Caco-2 (cell line): ENCODE results near the gene BARX2. TPM values are rescaled to one million over a fixed set of nuclear protein-coding genes. Genes with fewer than 3 reads are reported as not detected.

Experiments used
- BruUV-seq: library from RNA; stranded (reverse); fragments of 400-500 nt; replicated peaks from 2 replicates; lab custom pipeline; 2021; lab: Mats Ljungman, UMichigan
- CTCF ChIA-PET: fragments of 300-600 bp; sonication (Branson Sonifier 250); formaldehyde crosslinking; loops from one replicate; lab custom pipeline; 2022; ENCODE audit warnings: antibody characterized with exemption; lab: Charles Lee
- POLR2A ChIA-PET: fragments of 300-600 bp; sonication (Branson Sonifier 250); formaldehyde crosslinking; loops from one replicate; lab custom pipeline; 2022; ENCODE audit warnings: antibody characterized with exemption; lab: Charles Lee
- DNase-seq, 2 experiments: peaks; one replicate each; pipeline versions ENCODE4 v3.0.0 to v3.0.0-alpha.2; 2020 to 2022
- H3K27me3 ChIP-seq: replicated peaks from 2 replicates; pipeline ENCODE4 v1.6.0; 2011; ENCODE audit warnings: low read length; ENCODE audit not compliant: control insufficient read depth, insufficient read depth
- H3K36me3 ChIP-seq: 2 replicates; pipeline ENCODE4 v1.5.1; 2011; ENCODE audit warnings: low read length; ENCODE audit not compliant: control insufficient read depth, insufficient read depth
- H3K4me1 ChIP-seq: fragments of 250-450 bp; sonication (Bioruptor Pico); 2 replicates; pipeline ENCODE4 v1.5.1; 2020; ENCODE audit warnings: mild to moderate bottlenecking
- H3K4me3 ChIP-seq: 2 replicates; pipeline ENCODE4 v1.5.1; 2011; ENCODE audit warnings: low read depth, mild to moderate bottlenecking, control low read depth, low read length
- H3K9me3 ChIP-seq: fragments of 250-450 bp; sonication (Bioruptor Pico); 2 replicates; pipeline ENCODE4 v1.5.1; 2020; ENCODE audit warnings: mild to moderate bottlenecking, moderate library complexity
- H3K27ac Mint-ChIP-seq: one replicate; pipeline ENCODE4 v1.8.0; 2022; ENCODE audit warnings: mixed read lengths; ENCODE audit not compliant: unreplicated experiment
- H3K27me3 Mint-ChIP-seq: one replicate; pipeline ENCODE4 v1.8.0; 2022; ENCODE audit warnings: mixed read lengths; ENCODE audit not compliant: insufficient read depth, unreplicated experiment
- H3K36me3 Mint-ChIP-seq: one replicate; pipeline ENCODE4 v1.8.0; 2022; ENCODE audit warnings: mild to moderate bottlenecking, mixed read lengths; ENCODE audit not compliant: insufficient read depth, unreplicated experiment
- H3K4me1 Mint-ChIP-seq: one replicate; pipeline ENCODE4 v1.8.0; 2022; ENCODE audit warnings: low read depth, mixed read lengths; ENCODE audit not compliant: unreplicated experiment
- H3K4me3 Mint-ChIP-seq: one replicate; pipeline ENCODE4 v1.8.0; 2022; ENCODE audit warnings: mild to moderate bottlenecking, moderate library complexity, mixed read lengths; ENCODE audit not compliant: unreplicated experiment
- H3K9me3 Mint-ChIP-seq: one replicate; pipeline ENCODE4 v1.8.0; 2022; ENCODE audit warnings: mixed read lengths; ENCODE audit not compliant: unreplicated experiment
- CTCF ChIP-seq, 2 experiments: fragments of 200-600 bp in 1 of 2; IDR thresholded peaks; 1 replicate in 1 of 2; 2 replicates in 1 of 2; pipeline versions ENCODE4 v1.5.1 to v1.8.0; 2011 to 2022; ENCODE audit warnings: antibody characterized with exemption in 1 of 2, control low read depth in 1 of 2, inconsistent platforms in 1 of 2, low read depth in 1 of 2, low read length in 1 of 2, mild to moderate bottlenecking in 1 of 2, moderate library complexity in 1 of 2; ENCODE audit not compliant: insufficient read depth in 1 of 2, severe bottlenecking in 1 of 2, unreplicated experiment in 1 of 2
- intact Hi-C: fragments of 100-400 bp; cut with micrococcal nuclease; formaldehyde crosslinking; loops from one replicate; pipeline ENCODE4 v1.10.0; 2022; ENCODE audit not compliant: unreplicated experiment
- total RNA-seq: library from RNA; stranded (reverse); gene quantifications from 2 replicates; pipeline ENCODE4 v1.2.3, GENCODE V29; 2022

BARX2 gene
- total RNA-seq, 1 experiment from 2014 or later, result 0.82 TPM

- no peak for TF ChIP-seq CTCF (IDR thresholded peaks at IDR 0.05; ENCODE audit: insufficient read depth in 1 of 2, low read depth in 1 of 2, low read length in 1 of 2, severe bottlenecking in 1 of 2, unreplicated experiment in 1 of 2)
- Mint-ChIP-seq H3K9me3 (no peaks in the 10 kb centered on the region), H3K4me3 (no peak overlapping the region), H3K27me3 (no peaks in the 10 kb centered on the region), H3K27ac (no peak overlapping the region), H3K36me3 (no peaks in the 10 kb centered on the region), H3K4me1 (peaks cover 29% of the 10 kb centered on the region)
- intact Hi-C loops, result no loop called here
- CTCF ChIA-PET, result interaction anchor here (1.5 to 2.3 kb wide), 2 partner anchors 16 to 27 kb away, joined by 4 to 9 read pairs; partner anchors contain the start of gene BARX2
- Histone ChIP-seq H3K4me1 (peaks cover 25% of the 10 kb centered on the region), H3K4me3 (no peak overlapping the region), H3K36me3 (no peaks in the 10 kb centered on the region), H3K9me3 (no peaks in the 10 kb centered on the region), H3K27me3 (no peaks in the 10 kb centered on the region)
- no TSS peak for BruUV-seq
- DNase-seq, result peak in 1 of 2 experiments; percentile 29
- POLR2A ChIA-PET, result no interaction called here
Observed at GRCh38 chr11:129391360-129391759, 15.7 kb downstream of the BARX2 start.

GRCh38 chr11:129391821-129392220 is 16.2 kb downstream of the BARX2 start:
- no peak for TF ChIP-seq CTCF (IDR thresholded peaks at IDR 0.05; ENCODE audit: insufficient read depth in 1 of 2, low read depth in 1 of 2, low read length in 1 of 2, severe bottlenecking in 1 of 2, unreplicated experiment in 1 of 2)
- Mint-ChIP-seq H3K9me3 (no peaks in the 10 kb centered on the region), H3K4me1 (peaks cover 29% of the 10 kb centered on the region), H3K36me3 (no peaks in the 10 kb centered on the region), H3K27me3 (no peaks in the 10 kb centered on the region), H3K4me3 (no peak overlapping the region), H3K27ac (no peak overlapping the region)
- intact Hi-C loops, result no loop called here
- ChIA-PET CTCF (interaction anchor here (1.5 to 2.3 kb wide), 2 partner anchors 16 to 27 kb away, joined by 4 to 9 read pairs; partner anchors contain the start of gene BARX2), POLR2A (no interaction called here)
- Histone ChIP-seq H3K36me3 (no peaks in the 10 kb centered on the region), H3K4me3 (no peak overlapping the region), H3K27me3 (no peaks in the 10 kb centered on the region), H3K4me1 (peaks cover 22% of the 10 kb centered on the region), H3K9me3 (no peaks in the 10 kb centered on the region)
- peak; percentile 44 to 58 for DNase-seq
- no TSS peak for BruUV-seq

DNA sequence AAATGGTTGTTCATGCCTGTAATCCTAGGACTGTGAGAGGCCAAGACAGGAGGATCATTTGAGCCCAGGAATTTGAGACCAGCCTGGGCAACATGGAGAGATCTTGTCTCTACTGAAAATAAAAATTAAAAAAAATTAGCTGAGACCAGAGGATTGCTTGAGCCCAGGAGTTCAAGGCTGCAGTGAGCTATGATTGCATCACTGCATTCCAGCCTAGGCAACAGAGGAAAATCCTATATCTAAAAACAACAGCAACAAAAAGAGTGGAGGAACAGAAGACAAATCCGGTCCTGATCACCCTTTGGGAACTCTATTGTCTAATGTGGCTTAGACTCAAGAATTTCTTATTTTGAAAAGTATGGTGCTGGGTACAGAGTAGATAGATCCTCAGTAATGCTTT is 17.3 kb downstream of the BARX2 start:
- CTCF ChIA-PET, result interaction anchor here (2.3 kb wide), 1 partner anchor 17 kb away, joined by 9 read pairs; the partner anchor contains the start of gene BARX2
- BruUV-seq, result no TSS peak
- H3K4me3 ChIP-seq, result no peak overlapping the region
- POLR2A ChIA-PET, result no interaction called here
- H3K4me1 ChIP-seq, result peaks cover 15% of the 10 kb centered on the region
- no peaks in the 10 kb centered on the region for H3K27me3 ChIP-seq
- TF ChIP-seq CTCF (IDR thresholded peaks at IDR 0.05; ENCODE audit: insufficient read depth in 1 of 2, low read depth in 1 of 2, low read length in 1 of 2, severe bottlenecking in 1 of 2, unreplicated experiment in 1 of 2), result no peak
- no peak overlapping the region for H3K4me3 Mint-ChIP-seq
- intact Hi-C loops, result no loop called here
- DNase-seq, result no peak
- no peaks in the 10 kb centered on the region for H3K36me3 ChIP-seq
- no peaks in the 10 kb centered on the region for H3K27me3 Mint-ChIP-seq
- no peak overlapping the region for H3K27ac Mint-ChIP-seq
- H3K36me3 Mint-ChIP-seq, result no peaks in the 10 kb centered on the region
- peaks cover 22% of the 10 kb centered on the region for H3K4me1 Mint-ChIP-seq
- no peaks in the 10 kb centered on the region for H3K9me3 Mint-ChIP-seq
- H3K9me3 ChIP-seq, result no peaks in the 10 kb centered on the region
